Muscle layer of colon (tissue), 2 donors: ENCODE measurements around the gene ASB10.

ENCODE experiments used
- H3K27ac ChIP-seq: one replicate; pipeline ENCODE4 v1.7.0; 2013; ENCODE audit warnings: low read depth, mild to moderate bottlenecking, low read length, moderate library complexity
- H3K27me3 ChIP-seq, 2 donors: one replicate each; pipeline ENCODE4 v1.7.0; 2013; ENCODE audit warnings: low read length in 2 of 2, mild to moderate bottlenecking in 2 of 2; ENCODE audit not compliant: insufficient read depth in 2 of 2, control insufficient read depth in 1 of 2
- H3K36me3 ChIP-seq: one replicate; pipeline ENCODE4 v1.7.0; 2013; ENCODE audit warnings: mild to moderate bottlenecking, low read length; ENCODE audit not compliant: insufficient read depth
- H3K4me1 ChIP-seq: one replicate; pipeline ENCODE4 v1.7.0; 2013; ENCODE audit warnings: mild to moderate bottlenecking, low read length; ENCODE audit not compliant: insufficient read depth
- H3K4me3 ChIP-seq, 2 donors: one replicate each; pipeline ENCODE4 v1.7.0; 2013; ENCODE audit warnings: low read length in 2 of 2, low read depth in 1 of 2, mild to moderate bottlenecking in 1 of 2, moderate library complexity in 1 of 2
- H3K9ac ChIP-seq: one replicate; pipeline ENCODE4 v1.7.0; 2013; ENCODE audit warnings: low read length
- H3K9me3 ChIP-seq: one replicate; pipeline ENCODE4 v1.7.0; 2013; ENCODE audit warnings: mild to moderate bottlenecking, low read length
- donor health status: abdominal sarcoma.
- donor health status: Adenocarcinoma of cecum.

Gene ASB10, protein sequence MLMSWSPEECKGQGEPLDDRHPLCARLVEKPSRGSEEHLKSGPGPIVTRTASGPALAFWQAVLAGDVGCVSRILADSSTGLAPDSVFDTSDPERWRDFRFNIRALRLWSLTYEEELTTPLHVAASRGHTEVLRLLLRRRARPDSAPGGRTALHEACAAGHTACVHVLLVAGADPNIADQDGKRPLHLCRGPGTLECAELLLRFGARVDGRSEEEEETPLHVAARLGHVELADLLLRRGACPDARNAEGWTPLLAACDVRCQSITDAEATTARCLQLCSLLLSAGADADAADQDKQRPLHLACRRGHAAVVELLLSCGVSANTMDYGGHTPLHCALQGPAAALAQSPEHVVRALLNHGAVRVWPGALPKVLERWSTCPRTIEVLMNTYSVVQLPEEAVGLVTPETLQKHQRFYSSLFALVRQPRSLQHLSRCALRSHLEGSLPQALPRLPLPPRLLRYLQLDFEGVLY

GRCh38 chr7:151186640-151187408 is at the start of gene ASB10:
ASB10 (minus strand) TSS chr7:151187250; CDS start chr7:151187130, 120 bp downstream.
- H3K27ac ChIP-seq: no peak within 1 kb of the TSS
- H3K9ac ChIP-seq: no peak within 1 kb of the TSS
- no peak within 1 kb of the TSS for H3K4me3 ChIP-seq
- no peaks in the 10 kb centered on the region for H3K27me3 ChIP-seq
- H3K4me1 ChIP-seq: no peaks in the 10 kb centered on the region
- no peaks in the 10 kb centered on the region for H3K36me3 ChIP-seq
- H3K9me3 ChIP-seq: no peaks in the 10 kb centered on the region

DNA sequence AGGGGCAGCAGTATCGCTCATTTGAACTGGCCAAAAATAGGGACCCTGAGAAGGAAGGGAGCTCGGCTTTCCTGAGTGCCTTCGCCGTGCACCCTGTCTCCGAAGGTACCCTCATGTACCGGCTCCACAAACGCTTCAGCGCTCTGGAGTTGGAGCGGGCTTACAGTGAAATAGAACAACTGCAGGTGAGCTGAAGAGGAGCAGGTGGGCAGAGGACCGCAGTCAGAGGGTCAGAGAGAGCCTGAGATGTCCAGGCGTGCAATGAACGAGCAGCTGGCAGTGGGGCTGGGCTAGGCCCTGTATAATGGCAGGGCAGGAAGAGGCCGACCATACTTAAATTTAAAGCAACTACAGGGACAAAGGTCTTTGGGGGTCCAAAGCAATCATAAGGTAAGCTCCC is 49.4 kb upstream of the ASB10 start:
- Histone ChIP-seq H3K4me1 (peaks cover 17% of the 10 kb centered on the region), H3K4me3 (no peak overlapping the region), H3K27ac (no peak overlapping the region), H3K9ac (no peak overlapping the region), H3K27me3 (no peaks in the 10 kb centered on the region), H3K9me3 (no peaks in the 10 kb centered on the region), H3K36me3 (peaks cover 46% of the 10 kb centered on the region)

DNA sequence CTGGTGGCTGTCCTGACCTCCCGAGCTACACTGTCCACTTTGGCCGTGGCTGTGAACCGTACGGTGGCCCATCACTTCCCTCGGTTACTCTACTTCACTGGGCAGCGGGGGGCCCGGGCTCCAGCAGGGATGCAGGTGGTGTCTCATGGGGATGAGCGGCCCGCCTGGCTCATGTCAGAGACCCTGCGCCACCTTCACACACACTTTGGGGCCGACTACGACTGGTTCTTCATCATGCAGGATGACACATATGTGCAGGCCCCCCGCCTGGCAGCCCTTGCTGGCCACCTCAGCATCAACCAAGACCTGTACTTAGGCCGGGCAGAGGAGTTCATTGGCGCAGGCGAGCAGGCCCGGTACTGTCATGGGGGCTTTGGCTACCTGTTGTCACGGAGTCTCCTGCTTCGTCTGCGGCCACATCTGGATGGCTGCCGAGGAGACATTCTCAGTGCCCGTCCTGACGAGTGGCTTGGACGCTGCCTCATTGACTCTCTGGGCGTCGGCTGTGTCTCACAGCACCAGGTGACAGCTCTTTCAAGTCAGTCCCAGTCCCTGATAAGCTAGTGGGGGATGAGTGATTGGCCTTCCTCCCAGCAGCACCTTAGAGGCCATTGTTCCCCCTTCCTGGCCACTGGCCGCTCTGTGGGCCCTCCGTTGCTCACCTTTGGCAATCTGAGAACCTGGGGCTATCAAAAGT is 48.2 kb upstream of the ASB10 start:
- peaks cover 40% of the 10 kb centered on the region for H3K36me3 ChIP-seq
- no peak overlapping the region for H3K4me3 ChIP-seq
- no peak overlapping the region for H3K27ac ChIP-seq
- peaks cover 17% of the 10 kb centered on the region for H3K4me1 ChIP-seq
- H3K9ac ChIP-seq: no peak overlapping the region
- no peaks in the 10 kb centered on the region for H3K27me3 ChIP-seq
- no peaks in the 10 kb centered on the region for H3K9me3 ChIP-seq

DNA sequence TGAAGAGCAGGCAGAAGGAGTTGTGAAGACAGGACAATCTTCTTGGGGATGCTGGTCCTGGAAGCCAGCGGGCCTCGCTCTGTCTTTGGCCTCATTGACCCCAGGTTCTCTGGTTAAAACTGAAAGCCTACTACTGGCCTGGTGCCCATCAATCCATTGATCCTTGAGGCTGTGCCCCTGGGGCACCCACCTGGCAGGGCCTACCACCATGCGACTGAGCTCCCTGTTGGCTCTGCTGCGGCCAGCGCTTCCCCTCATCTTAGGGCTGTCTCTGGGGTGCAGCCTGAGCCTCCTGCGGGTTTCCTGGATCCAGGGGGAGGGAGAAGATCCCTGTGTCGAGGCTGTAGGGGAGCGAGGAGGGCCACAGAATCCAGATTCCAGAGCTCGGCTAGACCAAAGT is 46.8 kb upstream of the ASB10 start:
- Histone ChIP-seq H3K36me3 (peaks cover 26% of the 10 kb centered on the region), H3K4me3 (peak overlapping the region in 1 of 2 donors; percentile 84), H3K27me3 (no peaks in the 10 kb centered on the region), H3K9me3 (no peaks in the 10 kb centered on the region), H3K4me1 (peaks cover 17% of the 10 kb centered on the region), H3K9ac (no peak overlapping the region), H3K27ac (no peak overlapping the region)

DNA sequence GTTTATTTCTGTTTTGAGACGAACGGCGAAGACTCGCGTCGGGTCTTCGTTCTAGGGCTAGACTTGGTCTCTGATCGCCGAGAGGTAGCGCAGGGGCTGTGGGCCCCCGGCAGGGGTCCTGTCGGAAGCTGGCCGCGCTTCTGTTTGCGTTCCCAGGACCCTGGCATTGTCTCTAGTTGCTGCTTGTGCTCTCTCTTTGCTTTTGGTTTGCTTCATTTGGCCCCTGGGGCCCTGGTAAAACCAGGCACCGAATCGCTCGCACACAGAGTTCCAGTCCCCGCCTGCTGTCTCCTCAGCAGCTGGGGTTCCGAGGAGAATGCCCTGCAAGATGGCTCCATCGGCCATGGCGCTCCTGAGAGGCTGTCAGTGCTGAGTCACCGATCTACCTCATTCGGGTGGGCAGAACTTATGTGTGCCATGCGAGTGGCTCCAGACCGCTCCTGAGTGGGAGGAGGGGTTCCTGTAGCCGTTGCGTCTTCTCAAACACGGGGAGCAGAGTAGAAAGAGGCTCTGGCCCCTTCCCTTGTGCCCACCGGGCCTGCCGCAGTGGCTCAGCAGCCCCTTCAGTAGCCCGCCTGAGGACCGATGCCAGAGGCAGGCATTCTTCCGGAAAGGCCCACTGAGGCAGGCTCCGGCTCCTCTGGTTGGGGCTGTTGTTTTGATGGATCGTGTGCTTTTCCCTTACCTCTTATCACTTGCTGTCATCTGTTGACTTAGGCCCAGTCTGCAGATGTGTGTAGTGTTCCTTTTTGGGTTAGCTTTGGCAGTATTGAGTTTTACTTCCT is 46.1 kb upstream of the ASB10 start:
- peaks cover 19% of the 10 kb centered on the region for H3K4me1 ChIP-seq
- peaks cover 19% of the 10 kb centered on the region for H3K36me3 ChIP-seq
- H3K4me3 ChIP-seq: peak overlapping the region; percentile 84 to 86
- no peaks in the 10 kb centered on the region for H3K27me3 ChIP-seq
- no peaks in the 10 kb centered on the region for H3K9me3 ChIP-seq
- peak overlapping the region; percentile 54 for H3K9ac ChIP-seq
- peak overlapping the region; percentile 50 for H3K27ac ChIP-seq

- peaks cover 12% of the 10 kb centered on the region for H3K36me3 ChIP-seq
- H3K27me3 ChIP-seq: no peaks in the 10 kb centered on the region
Observed at GRCh38 chr7:151232091-151232916, 45.3 kb upstream of the ASB10 start, which contains the start of gene CHPF2. CHPF2 (plus strand) TSS chr7:151232483; CDS start chr7:151234012, 1,529 bp downstream.

GRCh38 chr7:151231080-151231479 is 44.0 kb upstream of the ASB10 start:
- Histone ChIP-seq H3K9me3 (no peaks in the 10 kb centered on the region), H3K27ac (no peak overlapping the region), H3K4me1 (peaks cover 29% of the 10 kb centered on the region), H3K9ac (no peak overlapping the region), H3K27me3 (no peaks in the 10 kb centered on the region), H3K4me3 (no peak overlapping the region), H3K36me3 (peaks cover 8% of the 10 kb centered on the region)

More at GRCh38 chr7:151232091-151232916, 45.3 kb upstream of the ASB10 start, which contains the start of gene CHPF2:
- no peaks in the 10 kb centered on the region for H3K9me3 ChIP-seq
- peak within 1 kb of the TSS; percentile 84 to 86 for H3K4me3 ChIP-seq
- peak within 1 kb of the TSS; percentile 50 for H3K27ac ChIP-seq
- peaks cover 24% of the 10 kb centered on the region for H3K4me1 ChIP-seq
- H3K9ac ChIP-seq: peak within 1 kb of the TSS; percentile 72

GRCh38 chr7:151229249-151229648 is 42.2 kb upstream of the ASB10 start:
- peaks cover 9% of the 10 kb centered on the region for H3K36me3 ChIP-seq
- H3K4me1 ChIP-seq: peaks cover 38% of the 10 kb centered on the region
- no peak overlapping the region for H3K4me3 ChIP-seq
- H3K27me3 ChIP-seq: no peaks in the 10 kb centered on the region
- H3K27ac ChIP-seq: no peak overlapping the region
- H3K9ac ChIP-seq: no peak overlapping the region
- H3K9me3 ChIP-seq: no peaks in the 10 kb centered on the region

DNA sequence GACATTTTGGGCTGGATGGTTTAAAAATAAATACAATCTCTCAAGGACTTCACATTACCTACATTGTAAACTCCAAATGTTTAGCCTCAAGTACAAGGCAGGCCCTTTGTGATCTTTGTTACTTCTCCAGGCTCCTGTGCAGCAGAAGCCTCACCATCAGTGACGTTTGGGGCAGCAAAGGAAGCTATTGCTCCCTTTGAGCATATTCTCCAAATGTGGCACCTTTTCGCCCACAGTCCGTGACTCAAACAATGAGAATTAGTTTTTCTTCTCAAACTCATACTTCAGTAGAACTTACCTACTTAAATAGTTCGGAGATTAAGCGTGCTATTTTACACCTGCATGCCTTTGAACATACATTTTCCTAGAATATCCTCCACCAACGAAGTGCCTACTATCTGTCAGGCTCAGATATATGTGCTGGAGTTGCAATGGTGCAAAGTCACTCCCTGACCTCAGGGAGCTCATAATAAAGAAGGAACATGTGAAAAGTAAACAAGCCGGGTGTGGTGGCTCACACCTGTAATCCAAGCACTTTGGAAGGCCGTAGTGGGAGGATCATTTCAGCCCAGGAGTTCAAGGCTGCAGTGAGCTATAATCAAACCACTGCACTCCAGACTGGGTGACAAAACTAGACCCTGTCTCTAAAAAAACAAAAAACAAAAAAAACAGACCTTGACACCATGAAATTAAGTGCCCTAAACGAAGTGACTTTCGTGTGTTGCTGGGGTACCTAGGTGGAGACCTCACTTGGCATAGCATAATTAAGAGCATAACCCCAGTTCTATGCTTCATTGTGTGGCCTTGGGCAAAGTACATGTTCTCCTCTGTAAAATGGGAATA is 41.2 kb upstream of the ASB10 start:
- H3K27me3 ChIP-seq: no peaks in the 10 kb centered on the region
- peaks cover 19% of the 10 kb centered on the region for H3K36me3 ChIP-seq
- H3K9me3 ChIP-seq: no peaks in the 10 kb centered on the region
- peak overlapping the region; percentile 47 for H3K9ac ChIP-seq
- H3K4me1 ChIP-seq: peaks cover 32% of the 10 kb centered on the region
- H3K4me3 ChIP-seq: peak overlapping the region; percentile 69 to 92
- peak overlapping the region; percentile 88 for H3K27ac ChIP-seq
